Tibial nerve (tissue), 4 donors: Measurements from ENCODE around the gene NMNAT3. TPM values are rescaled to one million over a fixed set of nuclear protein-coding genes. Genes with fewer than 3 reads are reported as not detected.

ENCODE experiments used
- DNase-seq, 2 donors: peaks; one replicate each; pipeline ENCODE4 v3.0.0-alpha.2; 2019; ENCODE audit warnings: low spot score in 2 of 2
- H3K27ac ChIP-seq, 4 donors: fragments of 200-600 bp; sonication (generic) in 3 of 4; one replicate each; pipeline ENCODE4 v1.5.1; 2017 to 2019; ENCODE audit warnings: mild to moderate bottlenecking in 1 of 4
- H3K27me3 ChIP-seq, 2 donors: fragments of 200-600 bp; sonication (generic) in 1 of 2; one replicate each; pipeline versions ENCODE4 v1.5.1 to v1.6.0; 2017 to 2019
- H3K36me3 ChIP-seq, 3 donors: fragments of 200-600 bp; sonication (generic); one replicate each; pipeline ENCODE4 v1.5.1; 2018 to 2019
- H3K4me1 ChIP-seq, 4 donors: fragments of 200-600 bp; sonication (generic) in 3 of 4; one replicate each; pipeline ENCODE4 v1.5.1; 2017 to 2019
- H3K4me3 ChIP-seq, 4 donors: fragments of 200-600 bp; sonication (generic) in 3 of 4; one replicate each; pipeline ENCODE4 v1.5.1; 2017 to 2019; ENCODE audit warnings: mild to moderate bottlenecking in 1 of 4, moderate library complexity in 1 of 4
- H3K9me3 ChIP-seq, 4 donors: fragments of 200-600 bp; sonication (generic) in 3 of 4; one replicate each; pipeline ENCODE4 v1.5.1; 2017 to 2019
- EP300 ChIP-seq, 2 donors: sonication (generic); formaldehyde crosslinking; IDR thresholded peaks; one replicate each; pipeline ENCODE4 v1.6.1; 2017; ENCODE audit warnings: antibody characterized with exemption in 2 of 2, mild to moderate bottlenecking in 1 of 2
- POLR2A ChIP-seq, 2 donors: fragments of 450-650 bp; IDR thresholded peaks; one replicate each; pipeline ENCODE4 v1.6.1; 2017; ENCODE audit warnings: antibody characterized with exemption in 2 of 2, mild to moderate bottlenecking in 2 of 2, moderate library complexity in 2 of 2
- WGBS, 2 donors: methylation state at CpG; one replicate each; pipeline ENCODE4 v1.1.5; 2018; 5-methylcytosine and 5-hydroxymethylcytosine counted together
- total RNA-seq, 4 donors: library from RNA; depleted of rRNA; stranded (reverse); fragments of >200 nt; gene quantifications; one replicate each; pipeline ENCODE4 v1.1.0, GENCODE V29; 2016
- TF ChIP-seq, protein P1 (sequence below), 5 experiments: fragments of 200-600 bp in 3 of 5; fragments of 450-650 bp in 2 of 5; sonication (generic) in 3 of 5; IDR thresholded peaks; one replicate each; pipeline ENCODE4 v1.5.1; 2016 to 2019; ENCODE audit warnings: antibody characterized with exemption in 5 of 5, mild to moderate bottlenecking in 3 of 5, moderate library complexity in 2 of 5

NMNAT3 gene
- total RNA-seq, 4 donors from 2014 or later = 11.0 to 19.4 (median 12.1) TPM

DNA sequence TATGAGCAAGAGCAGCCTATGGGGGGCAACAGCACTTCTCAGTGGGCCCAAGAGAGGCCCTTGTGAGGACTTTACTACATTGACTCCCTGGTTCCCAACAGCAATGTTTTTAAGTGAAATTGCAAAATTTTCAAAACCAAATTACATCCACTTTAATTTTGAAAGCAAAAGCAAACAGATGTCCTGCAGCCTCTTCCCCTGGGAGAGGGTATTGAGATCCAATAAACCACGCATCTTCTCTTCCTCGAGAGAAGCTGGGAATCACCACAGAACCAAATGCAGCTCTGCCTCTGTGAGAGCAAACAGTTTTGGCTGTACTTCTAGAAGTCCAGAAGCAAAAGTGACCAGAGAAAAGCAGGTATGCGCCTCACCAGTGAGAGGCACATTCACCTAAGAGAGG is 25.2 kb downstream of the NMNAT3 start:
- Histone ChIP-seq H3K27ac (no peak overlapping the region), H3K4me1 (peaks cover 0 to 3% (median 0%) of the 10 kb centered on the region in 4 donors), H3K27me3 (no peaks in the 10 kb centered on the region), H3K4me3 (no peak overlapping the region), H3K36me3 (no peaks in the 10 kb centered on the region), H3K9me3 (no peaks in the 10 kb centered on the region)
- DNase-seq = no peak
- no peak for TF ChIP-seq EP300 (IDR thresholded peaks at IDR 0.05)
- TF ChIP-seq, protein P1, sequence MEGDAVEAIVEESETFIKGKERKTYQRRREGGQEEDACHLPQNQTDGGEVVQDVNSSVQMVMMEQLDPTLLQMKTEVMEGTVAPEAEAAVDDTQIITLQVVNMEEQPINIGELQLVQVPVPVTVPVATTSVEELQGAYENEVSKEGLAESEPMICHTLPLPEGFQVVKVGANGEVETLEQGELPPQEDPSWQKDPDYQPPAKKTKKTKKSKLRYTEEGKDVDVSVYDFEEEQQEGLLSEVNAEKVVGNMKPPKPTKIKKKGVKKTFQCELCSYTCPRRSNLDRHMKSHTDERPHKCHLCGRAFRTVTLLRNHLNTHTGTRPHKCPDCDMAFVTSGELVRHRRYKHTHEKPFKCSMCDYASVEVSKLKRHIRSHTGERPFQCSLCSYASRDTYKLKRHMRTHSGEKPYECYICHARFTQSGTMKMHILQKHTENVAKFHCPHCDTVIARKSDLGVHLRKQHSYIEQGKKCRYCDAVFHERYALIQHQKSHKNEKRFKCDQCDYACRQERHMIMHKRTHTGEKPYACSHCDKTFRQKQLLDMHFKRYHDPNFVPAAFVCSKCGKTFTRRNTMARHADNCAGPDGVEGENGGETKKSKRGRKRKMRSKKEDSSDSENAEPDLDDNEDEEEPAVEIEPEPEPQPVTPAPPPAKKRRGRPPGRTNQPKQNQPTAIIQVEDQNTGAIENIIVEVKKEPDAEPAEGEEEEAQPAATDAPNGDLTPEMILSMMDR (IDR thresholded peaks at IDR 0.05) = no peak
- TF ChIP-seq POLR2A (IDR thresholded peaks at IDR 0.05) = no peak
- 69 to 75% methylated on average over 3 of the region's 3 CpGs for WGBS, 2 donors

DNA sequence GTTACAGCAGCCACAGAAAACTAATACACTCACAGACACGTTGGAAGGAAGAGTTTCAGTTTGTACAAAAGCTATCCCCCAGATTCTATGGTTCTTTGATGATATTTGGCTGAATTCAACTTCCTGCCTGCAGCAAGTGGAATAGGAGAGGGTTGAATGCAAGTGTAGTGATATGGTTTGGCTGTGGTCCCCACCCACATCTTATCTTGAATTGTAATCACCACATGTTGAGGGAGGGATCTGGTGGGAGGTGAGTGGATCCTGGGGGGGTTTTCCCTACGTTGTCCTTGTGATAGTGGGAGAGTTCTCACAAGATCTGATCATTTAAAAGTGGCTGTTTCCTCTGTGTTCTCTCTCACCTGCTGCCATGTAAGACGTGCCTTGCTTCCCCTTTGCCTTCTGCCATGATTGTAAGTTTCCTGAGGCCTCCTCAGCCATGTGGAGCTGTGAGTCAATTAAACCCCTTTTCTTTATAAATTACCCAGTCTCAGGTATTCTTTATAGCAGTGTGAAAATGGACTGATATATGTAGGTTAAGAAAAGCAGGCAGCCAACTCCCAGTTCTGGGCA is 29.8 kb downstream of the NMNAT3 start:
- Histone ChIP-seq H3K9me3 (peaks cover 0 to 12% (median 1%) of the 10 kb centered on the region in 4 donors), H3K36me3 (no peaks in the 10 kb centered on the region), H3K27me3 (no peaks in the 10 kb centered on the region), H3K4me1 (no peaks in the 10 kb centered on the region), H3K4me3 (no peak overlapping the region), H3K27ac (no peak overlapping the region)
- 73 to 76% methylated on average over 3 of the region's 3 CpGs for WGBS, 2 donors
- TF ChIP-seq, protein P1 (IDR thresholded peaks at IDR 0.05) = no peak
- no peak for TF ChIP-seq EP300 (IDR thresholded peaks at IDR 0.05)
- no peak for TF ChIP-seq POLR2A (IDR thresholded peaks at IDR 0.05)
- DNase-seq = no peak

GRCh38 chr3:139646512-139646911 is 31.3 kb downstream of the NMNAT3 start:
- Histone ChIP-seq H3K9me3 (peaks cover 0 to 12% (median 1%) of the 10 kb centered on the region in 4 donors), H3K4me1 (no peaks in the 10 kb centered on the region), H3K36me3 (no peaks in the 10 kb centered on the region), H3K27me3 (no peaks in the 10 kb centered on the region), H3K4me3 (no peak overlapping the region), H3K27ac (no peak overlapping the region)
- WGBS, 2 donors = 90 to 94% methylated on average over 4 of the region's 4 CpGs
- DNase-seq = no peak
- TF ChIP-seq, protein P1 (IDR thresholded peaks at IDR 0.05) = no peak
- TF ChIP-seq POLR2A (IDR thresholded peaks at IDR 0.05) (no peak), EP300 (IDR thresholded peaks at IDR 0.05) (no peak)

DNA sequence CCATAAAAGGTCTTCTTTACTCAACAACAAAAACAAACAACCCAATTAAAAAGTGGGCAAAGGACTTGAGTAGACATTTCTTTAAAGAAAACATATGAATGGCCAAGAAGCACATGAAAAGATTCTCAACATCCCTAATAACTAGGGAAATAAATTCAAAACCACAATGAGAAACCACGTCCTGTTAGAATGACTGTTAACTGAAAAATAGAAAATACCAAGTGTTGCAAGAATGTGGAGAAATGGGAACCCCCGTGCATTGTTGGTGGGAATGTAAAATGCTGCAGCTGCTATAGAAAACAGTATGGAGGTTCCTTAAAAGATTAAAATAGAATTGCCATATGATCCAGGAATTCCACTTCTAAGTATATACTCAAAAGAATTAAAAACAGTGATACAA is 34.8 kb downstream of the NMNAT3 start:
- Histone ChIP-seq H3K4me3 (no peak overlapping the region), H3K36me3 (peaks cover 0 to 2% (median 0%) of the 10 kb centered on the region in 3 donors), H3K4me1 (no peaks in the 10 kb centered on the region), H3K27ac (no peak overlapping the region), H3K9me3 (peaks cover 0 to 12% (median 1%) of the 10 kb centered on the region in 4 donors), H3K27me3 (no peaks in the 10 kb centered on the region)
- no peak for DNase-seq
- 63 to 66% methylated on average over 2 of the region's 2 CpGs for WGBS, 2 donors
- TF ChIP-seq, protein P1 (IDR thresholded peaks at IDR 0.05) = no peak
- TF ChIP-seq POLR2A (IDR thresholded peaks at IDR 0.05) (no peak), EP300 (IDR thresholded peaks at IDR 0.05) (no peak)

GRCh38 chr3:139640456-139640855 is 37.3 kb downstream of the NMNAT3 start:
- no peak for DNase-seq
- Histone ChIP-seq H3K9me3 (peaks cover 0 to 12% (median 1%) of the 10 kb centered on the region in 4 donors), H3K27me3 (no peaks in the 10 kb centered on the region), H3K27ac (no peak overlapping the region), H3K4me1 (no peaks in the 10 kb centered on the region), H3K4me3 (no peak overlapping the region), H3K36me3 (peaks cover 0 to 21% (median 0%) of the 10 kb centered on the region in 3 donors)
- no peak for TF ChIP-seq POLR2A (IDR thresholded peaks at IDR 0.05)
- TF ChIP-seq, protein P1 (IDR thresholded peaks at IDR 0.05) = no peak
- no peak for TF ChIP-seq EP300 (IDR thresholded peaks at IDR 0.05)
- WGBS, 2 donors = 71 to 95% methylated on average over 1 of the region's 1 CpG
